Neural progenitor cell (in vitro differentiated cells): ENCODE data around the gene SLC25A26.

Source experiments
- CTCF ChIP-seq: fragments of 200-600 bp; sonication (generic); IDR thresholded peaks from 2 replicates; pipeline ENCODE4 v1.5.1; 2017; ENCODE audit warnings: antibody characterized with exemption, mild to moderate bottlenecking
- EZH2 ChIP-seq: fragments of 200-600 bp; sonication (generic); IDR thresholded peaks from 2 replicates; pipeline ENCODE4 v1.6.1; 2017; ENCODE audit warnings: antibody characterized with exemption, mild to moderate bottlenecking, moderate library complexity

GRCh38 chr3:66237552-66237951 lies 16.8 kb downstream of the SLC25A26 start:
- TF ChIP-seq EZH2 (no peak), CTCF (no peak)
